GM19035 (cell line): ENCODE results near the gene ATP2B3.

Source experiments
- ATAC-seq: cut with Tn5 transposase; IDR thresholded peaks from one replicate; pipeline ENCODE4 v1.9.1; 2021; ENCODE audit not compliant: unreplicated experiment

The ATP2B3 gene

DNA sequence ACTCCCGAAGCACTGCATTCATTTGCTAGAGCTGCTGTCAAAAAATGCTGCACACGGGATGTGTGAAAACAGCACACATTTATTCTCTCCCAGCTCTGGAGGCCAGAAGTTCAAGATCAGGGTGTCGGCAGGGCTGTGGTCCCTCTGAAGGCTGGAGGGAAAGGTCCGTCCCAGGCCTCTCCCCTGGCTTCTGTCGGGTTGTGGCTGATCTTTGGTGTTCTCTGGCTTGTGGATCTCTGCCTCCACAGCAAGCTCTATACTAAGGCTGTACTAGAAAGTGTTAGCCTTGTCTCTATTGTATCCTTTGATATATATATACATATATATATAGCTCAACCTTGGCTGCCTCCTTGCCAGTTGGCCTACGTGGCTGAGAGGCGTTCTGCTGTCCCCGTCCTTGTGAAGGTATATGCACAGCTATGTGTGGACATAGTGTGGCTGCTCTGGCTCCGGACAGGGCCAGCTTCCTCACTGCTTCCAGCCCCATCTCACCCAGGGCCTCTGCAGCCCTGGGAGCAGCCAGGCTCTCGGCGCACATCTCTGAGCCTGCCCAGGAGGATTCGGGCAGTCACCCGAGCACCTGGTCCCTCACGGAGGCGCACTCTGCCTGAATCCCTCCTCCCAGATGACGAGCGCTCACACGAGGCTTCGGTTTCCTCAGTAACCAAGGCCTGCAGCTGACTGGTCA lies 114.6 kb downstream of the ATP2B3 start:
- ATAC-seq: no peak
